ENCODE results near the gene DUSP6.

Gene DUSP6, protein sequence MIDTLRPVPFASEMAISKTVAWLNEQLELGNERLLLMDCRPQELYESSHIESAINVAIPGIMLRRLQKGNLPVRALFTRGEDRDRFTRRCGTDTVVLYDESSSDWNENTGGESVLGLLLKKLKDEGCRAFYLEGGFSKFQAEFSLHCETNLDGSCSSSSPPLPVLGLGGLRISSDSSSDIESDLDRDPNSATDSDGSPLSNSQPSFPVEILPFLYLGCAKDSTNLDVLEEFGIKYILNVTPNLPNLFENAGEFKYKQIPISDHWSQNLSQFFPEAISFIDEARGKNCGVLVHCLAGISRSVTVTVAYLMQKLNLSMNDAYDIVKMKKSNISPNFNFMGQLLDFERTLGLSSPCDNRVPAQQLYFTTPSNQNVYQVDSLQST

DNA sequence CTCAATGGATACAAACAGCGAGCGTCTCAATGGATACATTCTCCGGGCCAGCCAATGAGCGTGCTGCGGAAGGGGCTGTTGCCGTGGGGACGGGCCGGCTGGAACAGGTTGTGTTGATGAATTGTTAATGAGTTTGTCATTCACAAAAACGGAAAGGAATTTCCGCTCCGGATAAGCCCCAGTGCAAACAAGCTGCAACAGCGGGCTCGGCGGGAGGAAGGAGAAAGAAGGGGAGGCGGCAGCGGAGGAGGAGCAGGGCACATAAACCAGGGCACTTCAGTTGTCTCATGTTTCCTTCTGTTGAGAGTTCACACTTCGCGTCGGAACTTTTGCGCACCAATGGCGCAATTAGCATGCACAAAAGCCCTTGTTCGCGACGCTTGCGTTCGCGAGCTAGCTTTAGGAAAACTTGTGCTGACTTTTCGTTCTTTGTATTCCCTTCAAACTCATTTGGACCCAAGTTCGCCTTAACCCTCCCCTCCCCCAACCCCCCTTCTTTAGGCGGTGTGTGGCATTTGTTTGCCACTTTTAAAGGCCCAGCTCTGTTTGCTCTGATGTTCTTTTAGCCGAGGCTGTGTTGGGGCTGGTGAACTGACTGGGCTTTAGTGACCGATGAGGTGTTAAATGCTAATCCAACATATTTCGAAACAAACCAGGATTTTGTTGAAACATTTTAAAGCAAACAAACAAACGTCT lies at the start of gene DUSP6:
TSS of gene DUSP6 (minus strand) at position 10 of the 696 bp plus-strand sequence. CDS start 462 bp downstream, outside the sequence.
- DNase-seq (ENCODE audit: low spot score) = peak; percentile 96

DNA sequence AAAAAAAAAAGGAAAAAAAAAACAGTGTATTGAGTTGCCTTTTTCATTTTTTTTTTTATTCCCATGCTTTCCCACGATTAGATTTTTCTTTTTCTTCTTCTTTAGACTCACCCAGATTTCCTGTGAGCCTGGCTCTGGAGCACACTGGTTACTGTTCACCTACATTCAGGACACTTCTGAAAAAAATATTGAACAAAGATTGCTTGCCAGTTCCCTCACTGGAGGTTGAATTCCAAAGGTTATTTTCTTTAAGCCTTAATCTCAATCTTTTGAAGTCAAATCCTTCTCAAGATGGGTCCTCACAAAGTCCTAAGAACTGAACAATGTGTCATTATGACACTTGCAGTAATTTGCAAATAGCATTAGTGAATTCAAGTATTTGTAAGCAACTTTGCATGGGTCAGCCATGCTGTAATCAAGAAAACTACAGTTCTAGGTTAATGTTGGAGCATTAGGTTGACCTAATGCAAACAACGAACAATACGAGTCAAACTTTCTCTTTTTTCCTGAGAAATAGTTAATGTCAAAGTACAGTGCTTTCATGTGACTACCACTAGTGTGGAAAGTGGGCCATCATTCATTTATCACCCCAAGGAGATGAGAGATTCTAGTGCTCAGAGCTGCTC lies 49.2 kb upstream of the DUSP6 start:
- no peak for DNase-seq (ENCODE audit: low spot score)

DNA sequence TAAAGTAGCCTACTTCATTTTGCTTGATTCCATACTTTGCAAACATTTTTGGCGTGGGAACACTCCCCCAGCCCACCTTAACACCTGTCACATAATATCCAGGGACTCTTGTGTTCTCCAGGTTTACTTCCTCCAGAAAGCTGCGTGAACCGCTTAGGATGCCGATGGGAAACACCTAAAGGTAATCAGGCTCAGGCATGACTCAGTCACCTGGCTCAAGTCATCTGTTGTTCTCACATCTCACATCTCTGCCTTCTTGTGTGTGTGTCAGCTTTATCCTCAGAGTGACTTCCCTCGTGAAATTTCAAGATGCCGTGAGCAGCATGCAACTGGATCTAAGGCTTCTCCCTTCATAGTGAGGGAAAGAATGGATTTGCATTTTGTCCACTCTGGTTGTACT lies 48.1 kb upstream of the DUSP6 start:
- DNase-seq (ENCODE audit: low spot score) = no peak

DNA sequence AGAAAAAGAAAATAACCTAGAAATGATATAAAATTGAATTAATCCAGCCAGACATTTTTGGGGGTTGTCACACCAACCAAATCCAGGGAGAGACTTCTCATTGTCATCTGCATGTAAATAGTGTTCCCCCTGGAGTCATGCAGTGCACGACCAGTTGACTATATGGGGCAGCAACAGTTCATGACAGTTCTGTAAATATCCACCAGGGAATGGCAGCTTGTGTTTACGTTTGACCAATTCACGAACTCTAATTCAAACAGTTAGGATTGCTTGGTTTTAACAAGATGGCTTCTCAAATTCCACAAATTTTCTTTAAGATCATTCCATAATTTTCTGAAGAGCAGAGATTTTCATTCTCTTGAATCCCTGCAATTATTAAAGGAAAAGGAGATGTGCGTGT lies 43.4 kb upstream of the DUSP6 start:
- no peak for DNase-seq (ENCODE audit: low spot score)

DNA sequence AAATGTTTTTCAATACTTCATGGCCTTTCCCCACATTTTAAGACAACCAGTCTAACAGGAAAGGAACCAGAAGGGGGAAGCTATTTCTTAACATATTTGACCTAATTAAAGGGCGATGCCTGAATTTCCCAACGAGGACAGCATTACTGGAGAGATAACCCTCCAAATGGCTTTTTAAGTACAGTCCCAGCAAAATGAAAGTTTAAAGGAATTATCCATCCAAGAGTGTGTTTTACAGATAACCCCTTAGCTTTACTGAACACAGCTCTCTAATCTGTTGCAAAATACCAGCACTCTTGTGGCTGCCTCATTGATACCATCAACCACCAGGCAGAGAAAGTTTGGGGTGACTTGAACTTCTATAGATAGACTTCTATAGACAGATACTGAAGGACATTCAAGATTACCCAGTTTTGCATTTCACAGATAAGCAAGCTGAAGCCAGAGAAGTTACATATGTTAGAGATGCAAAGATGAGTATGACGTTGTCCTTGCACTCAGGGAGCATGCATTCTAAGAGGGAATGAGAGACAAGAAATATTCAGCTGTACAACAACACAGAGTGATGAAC lies 41.3 kb upstream of the DUSP6 start:
- no peak for DNase-seq (ENCODE audit: low spot score)

DNA sequence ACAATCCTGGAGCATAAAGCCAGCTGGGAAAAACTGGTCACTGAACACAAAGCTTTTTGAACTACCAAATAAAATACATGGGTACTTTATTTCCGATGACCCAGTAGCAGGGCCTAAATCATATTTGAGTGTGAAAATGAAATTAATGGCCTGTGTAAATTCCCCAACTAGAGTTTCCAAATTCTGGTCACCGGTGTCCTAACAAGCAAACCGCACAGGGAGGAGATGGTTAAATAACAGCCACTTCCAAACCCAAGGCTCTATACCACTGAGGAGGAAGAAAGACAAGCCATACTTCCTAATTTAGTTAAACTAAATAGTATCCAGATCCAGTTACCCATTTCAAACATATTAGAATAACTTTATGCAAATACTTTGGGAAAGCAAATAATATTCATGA lies 40.1 kb upstream of the DUSP6 start:
- no peak for DNase-seq (ENCODE audit: low spot score)

DNA sequence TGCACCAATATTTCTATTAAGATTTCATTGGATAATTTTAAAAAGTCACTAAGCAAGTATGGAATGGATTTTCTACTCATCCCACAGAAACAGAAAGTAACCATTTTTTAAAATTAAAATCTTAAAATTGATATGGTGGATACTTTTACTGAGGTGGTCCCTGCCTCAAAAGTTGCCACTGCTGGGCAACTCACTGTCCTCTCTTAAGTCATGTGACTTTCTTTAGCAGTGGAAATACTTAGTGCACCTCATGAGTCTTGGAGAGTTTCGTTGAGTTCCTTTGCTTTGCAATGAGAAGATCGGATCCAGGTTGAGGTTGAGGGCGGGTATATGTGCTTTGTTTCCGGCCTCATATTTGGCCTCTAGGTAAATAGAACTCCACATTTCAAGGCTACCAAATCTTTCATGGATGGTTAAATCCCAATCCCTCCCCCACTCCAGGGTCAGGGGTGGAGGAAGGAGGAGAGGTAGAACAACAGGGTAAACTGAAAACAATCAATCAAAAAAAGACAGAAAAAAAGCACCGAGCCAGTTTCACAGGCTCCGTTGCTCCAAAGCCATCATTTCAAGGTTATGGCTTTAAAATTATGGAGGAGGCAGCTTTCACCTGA lies 39.5 kb upstream of the DUSP6 start:
- no peak for DNase-seq (ENCODE audit: low spot score)

DNA sequence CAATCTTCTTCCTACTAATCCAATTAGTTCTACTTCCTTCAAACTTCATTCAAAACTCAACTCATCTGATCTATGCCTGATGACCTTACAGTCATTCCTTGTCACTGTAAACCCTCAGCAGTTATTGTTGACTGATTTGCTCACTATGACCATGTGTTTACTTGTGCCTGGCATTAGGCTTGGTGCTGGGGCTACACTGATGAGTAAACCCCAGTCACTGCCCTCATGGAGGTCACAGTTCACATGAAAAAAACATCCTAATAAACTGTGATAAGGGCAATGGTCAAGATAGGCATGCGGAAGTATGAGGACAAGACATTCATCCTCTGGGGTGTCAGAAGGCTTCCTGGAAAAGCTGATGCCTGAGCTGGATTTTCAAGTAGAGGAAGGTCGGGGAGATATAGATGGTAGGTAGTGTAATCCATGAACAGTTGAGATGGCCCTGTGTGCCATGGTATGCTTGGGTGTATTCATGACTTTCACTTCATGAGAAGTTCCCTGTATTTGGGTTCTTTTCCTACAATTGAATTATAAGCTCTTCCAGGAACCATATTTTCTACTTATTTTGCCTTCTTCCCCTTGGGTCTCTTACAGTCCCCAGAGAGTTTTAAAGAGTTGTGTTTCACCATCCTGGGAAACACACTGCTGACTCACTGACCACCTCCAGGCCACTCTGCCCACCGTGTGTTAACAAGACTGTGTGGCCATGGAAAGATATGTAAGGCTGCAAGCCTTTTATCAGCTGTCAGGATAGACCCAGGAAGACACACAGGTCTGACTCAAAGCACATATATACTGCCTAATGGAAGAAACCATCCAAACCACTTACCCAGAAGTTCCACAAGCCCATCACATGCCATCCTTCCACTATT lies 38.7 kb upstream of the DUSP6 start:
- no peak for DNase-seq (ENCODE audit: low spot score)

DNA sequence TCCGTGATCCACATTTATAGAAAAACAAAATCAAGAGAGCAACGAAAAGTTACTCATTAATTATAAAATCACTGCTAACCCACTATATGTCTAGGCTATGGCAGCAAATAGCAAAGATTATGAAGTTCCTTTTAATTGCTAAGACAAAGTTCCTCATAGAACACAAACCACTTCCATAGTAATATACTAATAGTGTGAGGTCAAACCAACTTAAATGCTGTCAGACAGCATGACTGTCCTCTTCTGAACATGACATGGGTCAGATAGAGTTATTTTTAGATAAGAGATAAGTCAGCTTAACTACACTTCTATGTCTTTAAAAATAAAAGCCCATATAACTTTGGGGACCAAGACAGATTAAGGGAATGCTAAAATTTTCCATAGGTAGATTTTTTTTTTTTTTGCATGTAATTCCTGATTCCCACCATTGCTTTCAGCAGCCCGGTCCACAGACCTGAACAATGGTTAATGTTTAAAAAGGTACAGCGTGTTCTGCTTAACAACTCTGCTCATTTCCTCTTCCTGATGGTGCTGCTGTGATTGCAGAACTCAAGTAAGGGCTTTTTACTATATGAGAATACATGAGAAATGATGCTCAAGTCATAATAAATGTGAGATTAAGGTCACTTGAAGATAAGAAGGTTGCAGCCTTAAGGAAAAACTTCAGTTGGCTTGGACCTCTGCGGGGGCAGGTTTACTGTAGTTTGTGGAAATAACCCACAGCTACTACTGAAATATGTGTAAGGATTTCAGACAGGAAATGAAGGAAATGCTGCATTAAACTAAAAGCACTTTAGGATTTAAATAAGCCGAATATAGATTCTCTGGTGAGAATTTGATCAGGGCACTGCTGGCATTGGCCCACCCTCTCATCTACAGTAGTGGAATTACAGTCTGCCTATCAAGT lies 37.7 kb upstream of the DUSP6 start:
- DNase-seq (ENCODE audit: low spot score) = no peak

DNA sequence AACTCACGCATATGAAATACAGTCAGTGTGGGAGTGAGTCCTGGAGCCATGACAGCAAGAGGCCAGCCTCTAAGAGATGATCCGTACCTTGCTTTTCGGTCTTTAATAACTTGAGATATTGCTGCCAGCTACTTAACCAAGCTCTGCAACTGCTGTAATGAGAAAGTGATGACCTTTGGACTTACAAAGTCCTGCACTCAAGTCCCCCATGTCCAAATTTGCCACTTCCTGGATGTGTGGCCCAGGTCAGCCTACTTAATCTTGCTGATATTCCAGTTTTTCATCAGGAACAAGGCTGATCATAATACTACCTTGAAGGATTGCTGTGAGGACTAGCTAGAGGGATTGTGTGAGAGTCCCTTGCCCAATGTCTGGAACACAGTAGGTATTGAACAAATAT lies 33.8 kb upstream of the DUSP6 start:
- DNase-seq (ENCODE audit: low spot score) = no peak

DNA sequence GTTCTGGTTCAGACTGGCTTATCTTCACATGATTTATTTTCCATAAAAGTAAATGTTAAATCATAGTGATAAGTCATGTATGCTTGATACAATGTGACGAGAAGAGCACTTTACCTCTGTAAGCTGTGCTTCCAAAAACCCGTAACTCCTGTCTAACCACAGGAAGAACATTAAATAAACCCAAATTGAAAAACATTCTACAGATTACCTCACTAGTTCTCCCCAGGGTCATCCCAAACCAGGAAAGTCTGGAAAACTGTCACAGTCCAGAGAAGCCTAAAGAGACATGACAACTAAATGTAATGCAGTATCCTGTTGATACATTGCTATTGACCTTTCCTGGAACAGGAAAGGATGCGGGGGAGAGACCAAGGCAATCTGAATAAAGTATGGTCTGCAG lies 32.5 kb upstream of the DUSP6 start:
- no peak for DNase-seq (ENCODE audit: low spot score)

DNA sequence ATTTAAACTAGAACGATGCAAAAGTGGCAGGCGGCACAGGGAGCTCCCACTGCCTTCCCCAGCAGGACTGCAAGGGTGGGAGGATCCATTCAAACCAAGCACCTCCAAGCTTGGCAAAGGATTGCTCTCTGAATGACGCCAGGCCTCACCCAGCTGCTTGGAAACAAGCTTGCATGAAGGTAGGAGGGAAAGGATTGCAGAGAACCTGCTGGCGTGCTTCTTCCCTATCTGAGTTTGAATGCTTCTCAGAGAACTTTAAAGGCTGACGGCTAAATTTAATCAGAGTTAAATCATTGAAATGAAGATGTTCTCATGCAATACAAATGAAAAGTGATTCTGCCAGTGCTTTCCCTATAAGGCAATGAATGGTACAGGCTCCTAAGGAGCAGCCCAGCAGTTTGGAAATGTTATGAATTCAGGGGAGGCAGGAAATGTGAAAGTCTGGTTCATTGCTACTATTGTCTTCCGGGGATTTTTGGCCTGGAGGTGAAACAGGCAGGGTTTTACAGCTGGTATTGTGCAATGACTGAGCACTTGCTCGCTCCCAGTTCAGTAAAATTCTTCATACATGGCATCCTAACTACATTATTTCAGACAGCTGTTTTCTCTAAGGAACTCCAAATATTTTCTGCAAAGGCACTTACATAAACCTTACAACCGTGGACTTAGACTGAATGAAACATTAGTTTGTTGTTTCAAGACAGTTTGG lies 31.9 kb upstream of the DUSP6 start:
- DNase-seq (ENCODE audit: low spot score) = peak; percentile 42

DNA sequence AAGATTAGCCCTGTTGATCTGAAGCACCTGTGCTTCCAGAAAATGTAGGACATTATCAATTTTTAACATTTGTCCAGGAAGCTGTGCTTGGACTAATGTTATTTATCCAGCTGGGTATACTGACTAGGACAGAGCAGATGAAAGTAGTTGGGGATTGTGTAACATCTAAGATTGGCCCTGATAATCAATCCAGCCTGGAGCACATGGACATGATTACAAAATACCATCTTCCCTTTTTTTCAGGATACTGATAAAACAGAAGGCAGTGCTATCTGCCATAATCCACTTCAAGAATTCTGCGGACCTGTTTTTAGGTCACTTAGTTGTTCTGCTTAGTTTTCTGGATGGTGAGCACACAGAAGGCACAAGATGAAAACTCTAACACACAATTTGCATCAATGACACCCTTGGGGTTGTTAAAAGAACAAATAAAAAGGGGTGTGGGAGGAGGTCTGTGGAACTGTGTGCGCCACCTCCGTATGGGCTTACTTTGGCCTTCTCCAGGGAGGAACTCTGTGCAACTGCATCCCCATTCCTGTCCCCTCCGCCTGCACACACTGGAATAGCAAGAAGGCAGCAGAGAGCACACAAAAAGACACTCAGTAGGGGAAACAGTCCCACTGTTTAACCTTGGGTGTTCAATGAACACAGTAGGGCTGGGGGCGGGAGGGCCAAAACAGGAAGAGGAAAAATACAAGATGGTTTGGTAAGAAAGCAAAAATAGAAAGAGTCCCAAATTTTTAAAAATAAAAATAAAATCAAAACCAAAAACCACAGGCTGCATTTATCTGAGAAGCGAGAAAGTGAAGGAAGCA lies 31.1 kb upstream of the DUSP6 start:
- no peak for DNase-seq (ENCODE audit: low spot score)

DNA sequence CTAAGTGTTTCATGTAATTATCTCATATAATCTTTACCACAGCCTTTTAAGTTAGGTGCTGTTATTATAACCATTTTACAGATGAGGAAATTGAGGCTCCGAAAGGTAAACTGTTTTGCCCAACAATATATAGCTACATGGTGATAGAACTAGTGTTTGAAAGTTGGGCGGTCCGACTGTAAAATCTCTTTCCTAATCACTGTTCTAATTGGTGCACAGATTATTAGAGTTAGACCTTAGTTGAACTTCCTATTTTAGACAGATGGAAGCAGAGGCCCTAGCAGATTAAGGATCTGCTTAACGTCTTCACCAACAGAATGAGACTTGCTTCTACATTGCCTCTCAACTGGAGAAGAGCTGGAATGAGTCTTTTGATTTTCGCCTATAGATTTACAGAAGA lies 30.0 kb upstream of the DUSP6 start:
- DNase-seq (ENCODE audit: low spot score) = no peak

DNA sequence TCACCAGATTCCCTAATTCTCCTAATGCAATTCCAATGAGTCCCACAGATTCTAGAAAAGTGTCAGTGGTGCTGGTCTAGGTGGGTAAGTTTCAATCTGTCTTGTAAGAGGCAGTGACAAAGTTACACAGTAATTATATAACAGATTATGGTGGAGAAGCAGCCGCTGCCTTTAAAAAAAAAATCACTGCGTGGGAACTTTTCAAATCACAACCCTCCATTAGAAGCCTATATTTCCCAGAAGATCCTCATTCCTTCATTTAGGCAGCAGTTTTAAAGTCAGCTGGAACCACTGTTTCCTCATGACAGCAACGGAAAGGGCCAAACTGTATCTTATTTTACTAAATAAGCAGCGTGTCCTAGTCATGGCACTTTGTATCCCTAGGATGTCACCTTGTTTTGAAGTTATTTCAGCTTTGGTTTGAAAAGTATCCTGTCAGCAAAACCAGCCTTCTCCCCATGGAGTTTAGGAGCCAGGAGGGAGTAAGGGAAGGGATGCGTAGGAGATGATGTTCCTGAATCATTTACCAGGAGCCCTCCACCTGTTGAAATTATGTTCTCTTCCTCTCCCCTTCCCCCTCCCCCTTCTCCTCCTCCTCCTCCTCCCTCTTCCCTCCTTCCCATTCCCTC lies 27.7 kb upstream of the DUSP6 start:
- no peak for DNase-seq (ENCODE audit: low spot score)

DNA sequence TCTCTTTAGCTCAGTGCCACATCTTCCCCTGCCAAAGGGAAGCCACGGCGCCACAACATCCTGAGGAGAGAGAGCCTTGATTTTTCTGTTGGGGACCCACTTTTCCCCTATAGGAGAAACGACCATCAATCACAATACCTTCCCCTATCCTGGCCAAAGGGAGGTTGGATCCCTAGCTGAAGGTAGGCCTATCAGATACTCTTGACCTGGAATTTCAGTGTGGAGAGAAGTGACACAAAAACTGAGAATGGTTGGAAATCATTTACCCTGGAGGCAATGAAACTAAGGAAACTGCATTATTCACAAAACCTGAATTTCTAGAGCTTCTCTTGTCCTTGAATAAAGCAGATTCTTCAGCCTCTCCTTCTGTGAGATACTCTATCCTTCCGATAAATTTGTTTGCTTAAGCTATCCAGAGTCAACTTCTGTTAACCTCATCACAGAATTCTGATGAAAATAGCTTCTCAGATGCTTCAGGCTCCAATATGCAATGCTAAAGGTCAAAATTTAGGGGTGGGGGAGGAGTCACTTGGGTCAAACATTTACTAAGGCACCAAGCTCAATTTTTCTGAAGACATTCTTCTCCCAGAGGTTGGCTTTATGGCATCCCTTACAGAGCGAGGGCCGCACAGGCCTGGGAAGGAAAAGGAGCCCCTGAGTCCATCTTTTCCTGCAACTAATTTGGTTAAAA lies 27.0 kb upstream of the DUSP6 start:
- no peak for DNase-seq (ENCODE audit: low spot score)

DNA sequence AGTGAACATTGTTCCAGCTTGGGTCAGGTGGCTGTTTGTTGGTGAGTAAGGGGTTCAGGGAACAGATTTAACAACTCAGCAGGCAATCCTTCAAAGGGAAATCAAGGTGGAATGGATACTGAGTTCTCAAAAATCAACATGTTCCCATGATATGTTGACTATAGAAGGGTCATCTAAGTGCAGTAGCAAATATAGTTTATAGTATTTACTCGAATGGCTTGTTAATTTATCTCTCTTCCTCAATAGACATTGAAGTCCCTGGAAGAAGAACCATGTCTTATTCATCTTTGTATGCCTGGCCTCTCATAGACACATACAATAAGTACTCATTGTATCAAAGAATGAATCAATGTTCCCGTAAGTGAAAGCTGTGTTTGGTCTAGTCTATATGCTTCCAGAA lies 24.5 kb upstream of the DUSP6 start:
- DNase-seq (ENCODE audit: low spot score) = no peak

DNA sequence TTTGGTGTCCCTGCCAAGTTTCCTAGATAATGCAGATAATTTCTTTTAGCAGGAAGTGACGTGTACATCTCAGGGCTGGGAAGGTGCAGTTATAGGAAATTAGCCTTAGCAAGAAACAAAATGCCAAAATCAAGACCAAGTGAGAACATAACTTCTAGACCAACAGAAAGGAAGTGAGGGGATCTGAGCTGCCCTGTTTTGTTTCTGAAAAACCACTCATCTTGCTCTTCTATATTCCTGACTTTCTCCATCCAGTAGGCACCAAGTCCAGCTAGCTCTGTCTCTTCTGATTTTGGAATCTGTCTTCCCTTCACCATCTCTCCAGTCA lies 23.9 kb upstream of the DUSP6 start:
- no peak for DNase-seq (ENCODE audit: low spot score)
